GM23248 (cell line): ENCODE measurements around the gene EPN2. TPM values are rescaled to one million over a fixed set of nuclear protein-coding genes. Genes with fewer than 3 reads are reported as not detected.

Experiments used
- DNase-seq: peaks from one replicate; pipeline ENCODE4 v3.0.0-alpha.2; 2015
- H2AFZ ChIP-seq: fragments of 200-600 bp; sonication (generic); 2 replicates; pipeline ENCODE4 v1.6.1; 2016; ENCODE audit warnings: antibody characterized with exemption
- H3F3A ChIP-seq: fragments of 200-600 bp; sonication (generic); 2 replicates; pipeline ENCODE4 v1.6.1; 2016; ENCODE audit warnings: mild to moderate bottlenecking, antibody characterized with exemption, mixed run types; ENCODE audit not compliant: insufficient read depth
- H3K27ac ChIP-seq: fragments of 200-600 bp; sonication (generic); 2 replicates; pipeline ENCODE4 v1.5.1; 2016; ENCODE audit warnings: mild to moderate bottlenecking
- H3K27me3 ChIP-seq: fragments of 200-600 bp; sonication (generic); replicated peaks from 2 replicates; pipeline ENCODE4 v1.6.1; 2016; ENCODE audit warnings: mild to moderate bottlenecking; ENCODE audit not compliant: insufficient read depth
- H3K36me3 ChIP-seq: fragments of 200-600 bp; sonication (generic); 2 replicates; pipeline ENCODE4 v1.6.1; 2016; ENCODE audit warnings: low read depth, mild to moderate bottlenecking
- H3K4me1 ChIP-seq: fragments of 200-600 bp; sonication (generic); 2 replicates; pipeline ENCODE4 v1.6.1; 2016; ENCODE audit warnings: mild to moderate bottlenecking; ENCODE audit not compliant: insufficient read depth
- H3K4me2 ChIP-seq: fragments of 200-600 bp; sonication (generic); one replicate; pipeline ENCODE4 v1.6.1; 2016; ENCODE audit warnings: mild to moderate bottlenecking; ENCODE audit not compliant: unreplicated experiment
- H3K4me3 ChIP-seq: fragments of 200-600 bp; sonication (generic); 2 replicates; pipeline ENCODE4 v1.5.1; 2016; ENCODE audit warnings: mild to moderate bottlenecking
- H3K79me2 ChIP-seq: fragments of 200-600 bp; sonication (generic); 2 replicates; pipeline ENCODE4 v1.6.1; 2016; ENCODE audit warnings: mild to moderate bottlenecking; ENCODE audit not compliant: insufficient read depth
- H3K9ac ChIP-seq: fragments of 200-600 bp; sonication (generic); 2 replicates; pipeline ENCODE4 v1.6.1; 2016; ENCODE audit warnings: mild to moderate bottlenecking
- H3K9me2 ChIP-seq: fragments of 200-600 bp; sonication (generic); 2 replicates; pipeline ENCODE4 v1.6.1; 2016; ENCODE audit warnings: mixed run types, mild to moderate bottlenecking, moderate library complexity; ENCODE audit not compliant: insufficient read depth
- H3K9me3 ChIP-seq: fragments of 200-600 bp; sonication (generic); one replicate; pipeline ENCODE4 v1.6.1; 2017; ENCODE audit warnings: low read depth
- H4K20me1 ChIP-seq: fragments of 200-600 bp; sonication (generic); 2 replicates; pipeline ENCODE4 v1.6.0; 2016; ENCODE audit not compliant: insufficient read depth
- EZH2 ChIP-seq: fragments of 200-600 bp; sonication (generic); IDR thresholded peaks from 2 replicates; pipeline ENCODE4 v1.6.1; 2018; ENCODE audit warnings: antibody characterized with exemption, mild to moderate bottlenecking; ENCODE audit not compliant: insufficient read depth, poor library complexity, severe bottlenecking
- EZH2phosphoT487 ChIP-seq: fragments of 200-600 bp; sonication (generic); IDR thresholded peaks from 2 replicates; pipeline ENCODE4 v1.6.1; 2018; ENCODE audit warnings: antibody characterized with exemption, moderate library complexity, mild to moderate bottlenecking, low read depth; ENCODE audit not compliant: insufficient read depth
- WGBS, 2 experiments: methylation state at CpG; one replicate each; pipeline ENCODE4 v1.1.6; 2015 to 2017; ENCODE audit warnings: low lambda C conversion rate in 2 of 2, low coverage in 1 of 2; ENCODE audit errors: missing lambda C conversion rate in 2 of 2; 5-methylcytosine and 5-hydroxymethylcytosine counted together
- in situ Hi-C: fragments of 300-500 bp; cut with MboI; formaldehyde crosslinking; loops from 2 replicates; pipeline ENCODE4 v1.15.0; 2020
- polyA plus RNA-seq: library from polyadenylated mRNA; unstranded; fragments of >200 nt; fragmentation: Nextera tagmentation; extraction: Ambion mirVana; gene quantifications from 2 replicates; pipeline ENCODE4 v1.2.1, GENCODE V29; 2016
- total RNA-seq: library from RNA; depleted of rRNA; stranded (reverse); fragments of >200 nt; shearing (Covaris generic); gene quantifications from 2 replicates; pipeline ENCODE4 v1.2.3, GENCODE V29; 2014

Gene EPN2
- total and polyA plus RNA-seq, 2 experiments from 2014 or later = 25.3 to 54.0 TPM

- Histone ChIP-seq H3K27ac (no peak overlapping the region), H2AFZ (no peak overlapping the region), H3K9me2 (no peaks in the 10 kb centered on the region), H3F3A (peaks cover 29% of the 10 kb centered on the region), H4K20me1 (peaks cover 3% of the 10 kb centered on the region; the same call in 1 of the 2 replicates), H3K27me3 (no peaks in the 10 kb centered on the region), H3K4me1 (peaks cover 29% of the 10 kb centered on the region), H3K79me2 (peaks cover 96% of the 10 kb centered on the region), H3K4me2 (no peak overlapping the region), H3K36me3 (no peaks in the 10 kb centered on the region), H3K4me3 (no peak overlapping the region), H3K9me3 (no peaks in the 10 kb centered on the region), H3K9ac (no peak overlapping the region)
- TF ChIP-seq EZH2 (no peak), EZH2phosphoT487 (no peak)
- WGBS, 2 experiments = 98 to 100% methylated on average over 3 of the region's 3 CpGs
- DNase-seq = no peak
- in situ Hi-C loops = no loop called here
Observed at GRCh38 chr17:19244781-19245180, 7.6 kb downstream of the EPN2 start.

GRCh38 chr17:19247473-19247872, 10.3 kb downstream of the EPN2 start:
- peaks cover 41% of the 10 kb centered on the region for H3K4me1 ChIP-seq
- in situ Hi-C loops = no loop called here
- TF ChIP-seq EZH2phosphoT487 (no peak), EZH2 (no peak)
- no peak for DNase-seq
- no peak overlapping the region for H3K4me3 ChIP-seq
- peaks cover 96% of the 10 kb centered on the region for H3K79me2 ChIP-seq
- H2AFZ ChIP-seq = no peak overlapping the region
- no peak overlapping the region for H3K4me2 ChIP-seq
- H4K20me1 ChIP-seq = peaks cover 3% of the 10 kb centered on the region; the same call in 1 of the 2 replicates
- 80 to 87% methylated on average over 3 of the region's 3 CpGs for WGBS, 2 experiments
- H3K27me3 ChIP-seq = no peaks in the 10 kb centered on the region
- no peak overlapping the region; the same call in 1 of the 2 replicates for H3K27ac ChIP-seq
- H3K9me3 ChIP-seq = no peaks in the 10 kb centered on the region
- no peaks in the 10 kb centered on the region for H3K36me3 ChIP-seq
- peaks cover 39% of the 10 kb centered on the region for H3F3A ChIP-seq
- H3K9me2 ChIP-seq = no peaks in the 10 kb centered on the region
- H3K9ac ChIP-seq = no peak overlapping the region

GRCh38 chr17:19248151-19248927, 11.2 kb downstream of the EPN2 start:
- WGBS, 2 experiments = 43 to 46% methylated on average over 4 of the region's 4 CpGs
- H2AFZ ChIP-seq = no peak overlapping the region
- TF ChIP-seq EZH2 (no peak), EZH2phosphoT487 (no peak)
- H3K4me3 ChIP-seq = peak overlapping the region; percentile 40; the same call in 1 of the 2 replicates
- H3F3A ChIP-seq = peaks cover 39% of the 10 kb centered on the region
- no peaks in the 10 kb centered on the region; the same call in 1 of the 2 replicates for H4K20me1 ChIP-seq
- peaks cover 96% of the 10 kb centered on the region for H3K79me2 ChIP-seq
- no peaks in the 10 kb centered on the region for H3K27me3 ChIP-seq
- peak overlapping the region; percentile 52 for H3K4me2 ChIP-seq
- peak overlapping the region; percentile 86 for H3K27ac ChIP-seq
- H3K36me3 ChIP-seq = no peaks in the 10 kb centered on the region
- H3K4me1 ChIP-seq = peaks cover 41% of the 10 kb centered on the region
- H3K9me2 ChIP-seq = no peaks in the 10 kb centered on the region
- in situ Hi-C loops = no loop called here
- no peaks in the 10 kb centered on the region for H3K9me3 ChIP-seq
- peak overlapping the region; percentile 58 for H3K9ac ChIP-seq
- DNase-seq = no peak

GRCh38 chr17:19248928-19249574, 11.9 kb downstream of the EPN2 start:
- H3K4me2 ChIP-seq = peak overlapping the region; percentile 52
- in situ Hi-C loops = no loop called here

More at GRCh38 chr17:19248928-19249574, 11.9 kb downstream of the EPN2 start:
- H3K27ac ChIP-seq = peak overlapping the region; percentile 86
- no peaks in the 10 kb centered on the region for H3K9me3 ChIP-seq
- no peaks in the 10 kb centered on the region for H3K27me3 ChIP-seq
- peaks cover 41% of the 10 kb centered on the region for H3K4me1 ChIP-seq
- H4K20me1 ChIP-seq = no peaks in the 10 kb centered on the region; the same call in 1 of the 2 replicates
- H2AFZ ChIP-seq = no peak overlapping the region
- no peaks in the 10 kb centered on the region for H3K36me3 ChIP-seq
- H3F3A ChIP-seq = peaks cover 39% of the 10 kb centered on the region
- peaks cover 96% of the 10 kb centered on the region for H3K79me2 ChIP-seq
- peak overlapping the region; percentile 40; the same call in 1 of the 2 replicates for H3K4me3 ChIP-seq
- peak overlapping the region; percentile 58 for H3K9ac ChIP-seq
- DNase-seq = peak; percentile 96
- 30 to 33% methylated on average over 7 of the region's 7 CpGs for WGBS, 2 experiments
- H3K9me2 ChIP-seq = no peaks in the 10 kb centered on the region
- no peak for TF ChIP-seq EZH2
- no peak for TF ChIP-seq EZH2phosphoT487
